IgD-negative memory B cell (primary cell): ENCODE results near the gene ACOD1. TPM values are rescaled to one million over a fixed set of nuclear protein-coding genes. Genes with fewer than 3 reads are reported as not detected.
A peak's percentile ranks its signal among the peaks of the same experiment; 100 is the strongest.
"Not testable (repeated sequence)": the region's sequence is repeated elsewhere in the genome, so short reads cannot be mapped to it uniquely, and the experiment has no call there.

Source experiments
- H3K27ac Mint-ChIP-seq, 3 donors: one replicate each; pipeline ENCODE4 v1.8.0; 2020 to 2022; ENCODE audit warnings: mild to moderate bottlenecking in 3 of 3, mixed read lengths in 3 of 3, moderate library complexity in 1 of 3
- H3K27me3 Mint-ChIP-seq: one replicate; pipeline ENCODE4 v1.8.0; 2021; ENCODE audit warnings: mixed read lengths
- H3K36me3 Mint-ChIP-seq: one replicate; pipeline ENCODE4 v1.8.0; 2020; ENCODE audit warnings: mild to moderate bottlenecking, mixed read lengths
- H3K4me1 Mint-ChIP-seq, 3 donors: one replicate each; pipeline ENCODE4 v1.8.0; 2020 to 2022; ENCODE audit warnings: mixed read lengths in 3 of 3, mild to moderate bottlenecking in 1 of 3
- H3K4me3 Mint-ChIP-seq, 4 donors: one replicate each; pipeline ENCODE4 v1.8.0; 2020 to 2022; ENCODE audit warnings: mild to moderate bottlenecking in 4 of 4, mixed read lengths in 4 of 4, moderate library complexity in 3 of 4
- H3K9me3 Mint-ChIP-seq, 3 donors: one replicate each; pipeline ENCODE4 v1.8.0; 2020 to 2021; ENCODE audit warnings: mixed read lengths in 3 of 3, mild to moderate bottlenecking in 1 of 3
- polyA plus RNA-seq: library from polyadenylated mRNA; unstranded; fragments of 300-500 nt; fragmentation: Illumina TruSeq; gene quantifications from one replicate; pipeline ENCODE4 v1.2.3, GENCODE V29; 2021

ACOD1 gene
- polyA plus RNA-seq, 1 donor from 2014 or later: not detected

- Mint-ChIP-seq H3K36me3 (peaks cover 4% of the 10 kb centered on the region), H3K4me3 (no peak overlapping the region), H3K27ac (no peak overlapping the region), H3K9me3 (peaks cover 0 to 6% (median 2%) of the 10 kb centered on the region in 3 donors), H3K27me3 (peaks cover 7% of the 10 kb centered on the region), H3K4me1 (no peaks in the 10 kb centered on the region)
Measured at GRCh38 chr13:76934671-76935070, 13.6 kb upstream of the ACOD1 start.

- Mint-ChIP-seq H3K9me3 (peaks cover 0 to 6% (median 2%) of the 10 kb centered on the region in 3 donors), H3K4me3 (no peak overlapping the region)
Measured at GRCh38 chr13:76936763-76937162, 11.5 kb upstream of the ACOD1 start.

GRCh38 chr13:76937281-76937820 is 11.0 kb upstream of the ACOD1 start:
- H3K36me3 Mint-ChIP-seq: peaks cover 4% of the 10 kb centered on the region
- H3K27me3 Mint-ChIP-seq: peaks cover 13% of the 10 kb centered on the region
- no peak overlapping the region for H3K4me3 Mint-ChIP-seq
- H3K27ac Mint-ChIP-seq: no peak overlapping the region
- peaks cover 0 to 6% (median 0%) of the 10 kb centered on the region in 3 donors for H3K9me3 Mint-ChIP-seq
- H3K4me1 Mint-ChIP-seq: peaks cover 2 to 6% (median 4%) of the 10 kb centered on the region in 3 donors

More at GRCh38 chr13:76936763-76937162, 11.5 kb upstream of the ACOD1 start:
- peaks cover 13% of the 10 kb centered on the region for H3K27me3 Mint-ChIP-seq
- peaks cover 0 to 3% (median 0%) of the 10 kb centered on the region in 3 donors for H3K4me1 Mint-ChIP-seq
- H3K27ac Mint-ChIP-seq: no peak overlapping the region
- peaks cover 4% of the 10 kb centered on the region for H3K36me3 Mint-ChIP-seq

- no peak overlapping the region for H3K4me3 Mint-ChIP-seq
- H3K27ac Mint-ChIP-seq: no peak overlapping the region
- peaks cover 17% of the 10 kb centered on the region for H3K27me3 Mint-ChIP-seq
- peaks cover 0 to 6% (median 0%) of the 10 kb centered on the region in 3 donors for H3K9me3 Mint-ChIP-seq
- peaks cover 4% of the 10 kb centered on the region for H3K36me3 Mint-ChIP-seq
- peaks cover 5 to 10% (median 9%) of the 10 kb centered on the region in 3 donors for H3K4me1 Mint-ChIP-seq
Measured at GRCh38 chr13:76939215-76939614, 9.1 kb upstream of the ACOD1 start.

GRCh38 chr13:76942363-76942762 is 5.9 kb upstream of the ACOD1 start:
- peak overlapping the region in 1 of 4 donors; percentile 49 for H3K4me3 Mint-ChIP-seq
- no peaks in the 10 kb centered on the region for H3K36me3 Mint-ChIP-seq
- no peak overlapping the region for H3K27ac Mint-ChIP-seq
- peaks cover 21% of the 10 kb centered on the region for H3K27me3 Mint-ChIP-seq
- H3K9me3 Mint-ChIP-seq: peaks cover 2 to 5% (median 4%) of the 10 kb centered on the region in 3 donors
- peaks cover 5 to 10% (median 9%) of the 10 kb centered on the region in 3 donors for H3K4me1 Mint-ChIP-seq

- Mint-ChIP-seq H3K4me1 (peaks cover 5 to 10% (median 9%) of the 10 kb centered on the region in 3 donors), H3K27ac (no peak overlapping the region), H3K9me3 (peaks cover 2 to 5% (median 4%) of the 10 kb centered on the region in 3 donors), H3K36me3 (no peaks in the 10 kb centered on the region), H3K4me3 (no peak overlapping the region), H3K27me3 (peaks cover 21% of the 10 kb centered on the region)
Measured at GRCh38 chr13:76943646-76944045, 4.7 kb upstream of the ACOD1 start.

- H3K27ac Mint-ChIP-seq: no peak overlapping the region
- peaks cover 5 to 10% (median 9%) of the 10 kb centered on the region in 3 donors for H3K4me1 Mint-ChIP-seq
- H3K4me3 Mint-ChIP-seq: no peak overlapping the region
- peaks cover 17% of the 10 kb centered on the region for H3K27me3 Mint-ChIP-seq
- no peaks in the 10 kb centered on the region for H3K36me3 Mint-ChIP-seq
- H3K9me3 Mint-ChIP-seq: peaks cover 2 to 5% (median 4%) of the 10 kb centered on the region in 3 donors
Measured at GRCh38 chr13:76944456-76944855, 3.9 kb upstream of the ACOD1 start.

GRCh38 chr13:76950101-76950500 is 1.8 kb downstream of the ACOD1 start:
- H3K4me1 Mint-ChIP-seq: no peaks in the 10 kb centered on the region
- H3K27ac Mint-ChIP-seq: no peak overlapping the region

GRCh38 chr13:76953968-76954367 is 5.7 kb downstream of the ACOD1 start:
- Mint-ChIP-seq H3K4me3 (no peak overlapping the region), H3K36me3 (no peaks in the 10 kb centered on the region), H3K27me3 (peaks cover 2% of the 10 kb centered on the region), H3K9me3 (peaks cover 2 to 9% (median 6%) of the 10 kb centered on the region in 3 donors), H3K4me1 (no peaks in the 10 kb centered on the region), H3K27ac (no peak overlapping the region)

More at GRCh38 chr13:76950101-76950500, 1.8 kb downstream of the ACOD1 start:
- Mint-ChIP-seq H3K27me3 (peaks cover 6% of the 10 kb centered on the region), H3K36me3 (no peaks in the 10 kb centered on the region), H3K9me3 (peaks cover 2 to 5% (median 4%) of the 10 kb centered on the region in 3 donors), H3K4me3 (no peak overlapping the region)

GRCh38 chr13:76954538-76954937 is 6.2 kb downstream of the ACOD1 start:
- H3K27me3 Mint-ChIP-seq: peaks cover 2% of the 10 kb centered on the region
- H3K9me3 Mint-ChIP-seq: peaks cover 2 to 9% (median 6%) of the 10 kb centered on the region in 3 donors
- H3K4me1 Mint-ChIP-seq: no peaks in the 10 kb centered on the region
- no peak overlapping the region for H3K27ac Mint-ChIP-seq
- H3K4me3 Mint-ChIP-seq: no peak overlapping the region
- no peaks in the 10 kb centered on the region for H3K36me3 Mint-ChIP-seq

GRCh38 chr13:76955193-76955592 is 6.9 kb downstream of the ACOD1 start:
- no peaks in the 10 kb centered on the region for H3K36me3 Mint-ChIP-seq
- H3K27me3 Mint-ChIP-seq: no peaks in the 10 kb centered on the region
- H3K4me1 Mint-ChIP-seq: no peaks in the 10 kb centered on the region
- no peak overlapping the region for H3K4me3 Mint-ChIP-seq
- peaks cover 2 to 10% (median 9%) of the 10 kb centered on the region in 3 donors for H3K9me3 Mint-ChIP-seq
- no peak overlapping the region for H3K27ac Mint-ChIP-seq

- Mint-ChIP-seq H3K27ac (no peak overlapping the region), H3K36me3 (no peaks in the 10 kb centered on the region), H3K4me3 (no peak overlapping the region)
Measured at GRCh38 chr13:76955661-76956060, 7.3 kb downstream of the ACOD1 start.

GRCh38 chr13:76958841-76959432 is 10.6 kb downstream of the ACOD1 start:
- H3K27ac Mint-ChIP-seq: no peak overlapping the region
- no peaks in the 10 kb centered on the region for H3K36me3 Mint-ChIP-seq
- no peaks in the 10 kb centered on the region for H3K27me3 Mint-ChIP-seq
- no peak overlapping the region for H3K4me3 Mint-ChIP-seq
- peaks cover 4 to 16% (median 16%) of the 10 kb centered on the region in 3 donors for H3K9me3 Mint-ChIP-seq
- H3K4me1 Mint-ChIP-seq: no peaks in the 10 kb centered on the region

More at GRCh38 chr13:76955661-76956060, 7.3 kb downstream of the ACOD1 start:
- peaks cover 4 to 14% (median 13%) of the 10 kb centered on the region in 3 donors for H3K9me3 Mint-ChIP-seq
- H3K27me3 Mint-ChIP-seq: no peaks in the 10 kb centered on the region
- H3K4me1 Mint-ChIP-seq: no peaks in the 10 kb centered on the region

- H3K27me3 Mint-ChIP-seq, H3K4me1 Mint-ChIP-seq, H3K4me3 Mint-ChIP-seq, H3K36me3 Mint-ChIP-seq, H3K27ac Mint-ChIP-seq: not testable (repeated sequence)
- H3K9me3 Mint-ChIP-seq: peaks cover 4 to 16% (median 16%) of the 10 kb centered on the region in 3 donors
Measured at GRCh38 chr13:76959734-76960133, 11.4 kb downstream of the ACOD1 start.

GRCh38 chr13:76965759-76966421 is 17.6 kb downstream of the ACOD1 start:
- no peaks in the 10 kb centered on the region for H3K4me1 Mint-ChIP-seq
- H3K9me3 Mint-ChIP-seq: peaks cover 0 to 2% (median under 1%) of the 10 kb centered on the region in 3 donors
- peaks cover 10% of the 10 kb centered on the region for H3K27me3 Mint-ChIP-seq
- H3K4me3 Mint-ChIP-seq: no peak overlapping the region
- H3K36me3 Mint-ChIP-seq: no peaks in the 10 kb centered on the region
- no peak overlapping the region for H3K27ac Mint-ChIP-seq
